Central memory CD8-positive, alpha-beta T cell (primary cell): Measurements from ENCODE around the gene MAPK10.

Source experiments
- ATAC-seq: fragments of 150-1000 bp; cut with Tn5 transposase; replicated peaks from 2 replicates; pipeline ENCODE4 v1.10.0; 2022; ENCODE audit warnings: mild to moderate bottlenecking, moderate FRiP score, moderate number of reproducible peaks; ENCODE audit not compliant: poor library complexity, severe bottlenecking; ENCODE audit errors: extremely low read depth
- DNase-seq, 2 donors: peaks; one replicate each; pipeline ENCODE4 v3.0.0; 2021; ENCODE audit warnings: low spot score in 2 of 2
- H3K27ac Mint-ChIP-seq: one replicate; pipeline ENCODE4 v1.8.0; 2022; ENCODE audit warnings: low read depth, mild to moderate bottlenecking, moderate library complexity, mixed read lengths
- H3K27me3 Mint-ChIP-seq: one replicate; pipeline ENCODE4 v1.8.0; 2022; ENCODE audit warnings: mixed read lengths
- H3K36me3 Mint-ChIP-seq: one replicate; pipeline ENCODE4 v1.8.0; 2022; ENCODE audit warnings: mild to moderate bottlenecking, moderate library complexity, mixed read lengths; ENCODE audit not compliant: insufficient read depth
- H3K4me1 Mint-ChIP-seq: one replicate; pipeline ENCODE4 v1.8.0; 2022; ENCODE audit warnings: mixed read lengths
- H3K4me3 Mint-ChIP-seq: one replicate; pipeline ENCODE4 v1.8.0; 2022; ENCODE audit warnings: mild to moderate bottlenecking, moderate library complexity, mixed read lengths
- H3K9me3 Mint-ChIP-seq: one replicate; pipeline ENCODE4 v1.8.0; 2022; ENCODE audit warnings: mixed read lengths

MAPK10 gene

GRCh38 chr4:86155766-86156165, 204.1 kb downstream of the MAPK10 start:
- Mint-ChIP-seq H3K4me3 (no peak overlapping the region), H3K4me1 (no peaks in the 10 kb centered on the region), H3K27ac (no peak overlapping the region), H3K27me3 (no peaks in the 10 kb centered on the region), H3K9me3 (peaks cover 8% of the 10 kb centered on the region), H3K36me3 (no peaks in the 10 kb centered on the region)
- DNase-seq = no peak
- ATAC-seq = no peak

GRCh38 chr4:86152454-86152853, 207.4 kb downstream of the MAPK10 start:
- DNase-seq (no peak), ATAC-seq (no peak)
- Mint-ChIP-seq H3K4me3 (no peak overlapping the region), H3K36me3 (no peaks in the 10 kb centered on the region), H3K27me3 (no peaks in the 10 kb centered on the region), H3K9me3 (peaks cover 16% of the 10 kb centered on the region), H3K4me1 (no peaks in the 10 kb centered on the region), H3K27ac (no peak overlapping the region)

GRCh38 chr4:86151196-86151595, 208.7 kb downstream of the MAPK10 start:
- Mint-ChIP-seq H3K27me3 (no peaks in the 10 kb centered on the region), H3K9me3 (peaks cover 20% of the 10 kb centered on the region), H3K27ac (no peak overlapping the region), H3K4me1 (no peaks in the 10 kb centered on the region), H3K4me3 (no peak overlapping the region), H3K36me3 (no peaks in the 10 kb centered on the region)
- ATAC-seq (no peak), DNase-seq (no peak)

- no peak for DNase-seq
Observed at GRCh38 chr4:86141161-86141560, 218.7 kb downstream of the MAPK10 start.

GRCh38 chr4:86132468-86132867, 227.4 kb downstream of the MAPK10 start:
- ATAC-seq = no peak

More at GRCh38 chr4:86141161-86141560, 218.7 kb downstream of the MAPK10 start:
- H3K27ac Mint-ChIP-seq = no peak overlapping the region
- peaks cover 16% of the 10 kb centered on the region for H3K9me3 Mint-ChIP-seq
- no peak for ATAC-seq
- no peaks in the 10 kb centered on the region for H3K36me3 Mint-ChIP-seq
- no peaks in the 10 kb centered on the region for H3K27me3 Mint-ChIP-seq
- H3K4me1 Mint-ChIP-seq = no peaks in the 10 kb centered on the region
- no peak overlapping the region for H3K4me3 Mint-ChIP-seq

GRCh38 chr4:86131456-86131855, 228.4 kb downstream of the MAPK10 start:
- Mint-ChIP-seq H3K4me3 (no peak overlapping the region), H3K9me3 (peaks cover 8% of the 10 kb centered on the region), H3K27ac (no peak overlapping the region), H3K4me1 (no peaks in the 10 kb centered on the region), H3K36me3 (no peaks in the 10 kb centered on the region), H3K27me3 (no peaks in the 10 kb centered on the region)
- DNase-seq (no peak), ATAC-seq (no peak)

More at GRCh38 chr4:86132468-86132867, 227.4 kb downstream of the MAPK10 start:
- Mint-ChIP-seq H3K36me3 (no peaks in the 10 kb centered on the region), H3K4me3 (no peak overlapping the region), H3K27ac (no peak overlapping the region), H3K4me1 (no peaks in the 10 kb centered on the region), H3K27me3 (no peaks in the 10 kb centered on the region), H3K9me3 (peaks cover 13% of the 10 kb centered on the region)
- DNase-seq = no peak

GRCh38 chr4:86130160-86130933, 229.5 kb downstream of the MAPK10 start:
- Mint-ChIP-seq H3K4me1 (no peaks in the 10 kb centered on the region), H3K27ac (no peak overlapping the region), H3K27me3 (no peaks in the 10 kb centered on the region), H3K4me3 (no peak overlapping the region), H3K36me3 (no peaks in the 10 kb centered on the region), H3K9me3 (peaks cover 8% of the 10 kb centered on the region)
- ATAC-seq (no peak), DNase-seq (no peak)

- Mint-ChIP-seq H3K36me3 (no peaks in the 10 kb centered on the region), H3K4me3 (no peak overlapping the region), H3K27me3 (no peaks in the 10 kb centered on the region), H3K9me3 (peaks cover 8% of the 10 kb centered on the region), H3K4me1 (no peaks in the 10 kb centered on the region), H3K27ac (no peak overlapping the region)
- no peak for DNase-seq
- no peak for ATAC-seq
Observed at GRCh38 chr4:86129546-86129945, 230.3 kb downstream of the MAPK10 start.

- Mint-ChIP-seq H3K9me3 (no peaks in the 10 kb centered on the region), H3K27me3 (no peaks in the 10 kb centered on the region), H3K27ac (no peak overlapping the region), H3K36me3 (no peaks in the 10 kb centered on the region), H3K4me3 (no peak overlapping the region), H3K4me1 (no peaks in the 10 kb centered on the region)
- no peak for DNase-seq
- no peak for ATAC-seq
Observed at GRCh38 chr4:86122404-86122803, 237.4 kb downstream of the MAPK10 start.

GRCh38 chr4:86118711-86119110, 241.1 kb downstream of the MAPK10 start:
- DNase-seq = no peak
- Mint-ChIP-seq H3K27ac (no peak overlapping the region), H3K4me1 (no peaks in the 10 kb centered on the region)

GRCh38 chr4:86117705-86118302, 242.0 kb downstream of the MAPK10 start:
- Mint-ChIP-seq H3K4me1 (no peaks in the 10 kb centered on the region), H3K36me3 (no peaks in the 10 kb centered on the region), H3K9me3 (peaks cover 4% of the 10 kb centered on the region), H3K27ac (no peak overlapping the region), H3K27me3 (no peaks in the 10 kb centered on the region), H3K4me3 (no peak overlapping the region)
- ATAC-seq (no peak), DNase-seq (no peak)

More at GRCh38 chr4:86118711-86119110, 241.1 kb downstream of the MAPK10 start:
- Mint-ChIP-seq H3K36me3 (no peaks in the 10 kb centered on the region), H3K4me3 (no peak overlapping the region), H3K27me3 (no peaks in the 10 kb centered on the region), H3K9me3 (no peaks in the 10 kb centered on the region)
- ATAC-seq = no peak

GRCh38 chr4:86114563-86114962, 245.3 kb downstream of the MAPK10 start:
- Mint-ChIP-seq H3K27ac (no peak overlapping the region), H3K27me3 (no peaks in the 10 kb centered on the region), H3K4me1 (no peaks in the 10 kb centered on the region), H3K9me3 (peaks cover 22% of the 10 kb centered on the region), H3K4me3 (no peak overlapping the region), H3K36me3 (no peaks in the 10 kb centered on the region)
- DNase-seq (no peak), ATAC-seq (no peak)

GRCh38 chr4:86108834-86109233, 251.0 kb downstream of the MAPK10 start:
- ATAC-seq (no peak), DNase-seq (no peak)
- Mint-ChIP-seq H3K4me3 (no peak overlapping the region), H3K36me3 (no peaks in the 10 kb centered on the region), H3K27ac (no peak overlapping the region), H3K9me3 (peaks cover 27% of the 10 kb centered on the region), H3K4me1 (no peaks in the 10 kb centered on the region), H3K27me3 (no peaks in the 10 kb centered on the region)
